Activated T-cell treated with anti-CD3 and anti-CD28 coated beads for 4 hours (primary cell): ENCODE data around the gene INF2.
A peak's percentile ranks its signal among the peaks of the same experiment; 100 is the strongest.
"Not testable (repeated sequence)": the region's sequence is repeated elsewhere in the genome, so short reads cannot be mapped to it uniquely, and the experiment has no call there.

Experiments
- DNase-seq: peaks from one replicate; pipeline ENCODE4 v3.0.0-alpha.2; 2020

The INF2 gene

GRCh38 chr14:104689109-104689880 is at the start of gene INF2:
Gene INF2 (plus strand): TSS chr14:104689618. CDS start chr14:104701366, 11,748 bp downstream.
- DNase-seq, result peak; percentile 38

GRCh38 chr14:104639885-104640548 is 49.4 kb upstream of the INF2 start:
- no peak for DNase-seq

GRCh38 chr14:104640681-104641080 is 48.7 kb upstream of the INF2 start:
- DNase-seq, result no peak

GRCh38 chr14:104641753-104642539 is 47.5 kb upstream of the INF2 start:
- no peak for DNase-seq

- DNase-seq, result no peak
These were observed 46.9 kb upstream of the INF2 start for GRCh38 chr14:104642540-104642868.

GRCh38 chr14:104643306-104643705 is 46.1 kb upstream of the INF2 start:
- DNase-seq, result no peak

- DNase-seq, result no peak
These were observed 45.3 kb upstream of the INF2 start for GRCh38 chr14:104644091-104644635.

- DNase-seq, result no peak
These were observed 44.6 kb upstream of the INF2 start for GRCh38 chr14:104644656-104645378.

- no peak for DNase-seq
These were observed 41.9 kb upstream of the INF2 start for GRCh38 chr14:104647467-104648043.

- peak; percentile 57 for DNase-seq
These were observed 39.1 kb upstream of the INF2 start for GRCh38 chr14:104650057-104650980.

- DNase-seq, result no peak
These were observed 38.2 kb upstream of the INF2 start for GRCh38 chr14:104650981-104651875.

- no peak for DNase-seq
These were observed 37.5 kb upstream of the INF2 start for GRCh38 chr14:104651876-104652260.

GRCh38 chr14:104652386-104652785 is 37.0 kb upstream of the INF2 start:
- no peak for DNase-seq

- not testable (repeated sequence) for DNase-seq
These were observed 36.1 kb upstream of the INF2 start for GRCh38 chr14:104653130-104653920.

- no peak for DNase-seq
These were observed 35.3 kb upstream of the INF2 start for GRCh38 chr14:104654119-104654518.

GRCh38 chr14:104655128-104655848 is 34.1 kb upstream of the INF2 start:
- DNase-seq, result no peak

GRCh38 chr14:104656014-104656714 is 33.3 kb upstream of the INF2 start:
- DNase-seq, result no peak

- no peak for DNase-seq
These were observed 32.3 kb upstream of the INF2 start for GRCh38 chr14:104657101-104657524.
